ENCODE data around the gene RNF208. TPM values are rescaled to one million over a fixed set of nuclear protein-coding genes. Genes with fewer than 3 reads are reported as not detected.
"Not testable (repeated sequence)": the region's sequence is repeated elsewhere in the genome, so short reads cannot be mapped to it uniquely, and the experiment has no call there.

RNF208 gene
- total RNA-seq, 1 donor from 2014 or later, result 0.77 TPM

- peaks cover 7% of the 10 kb centered on the region for H3K4me1 ChIP-seq
- no peaks in the 10 kb centered on the region for H3K9me3 ChIP-seq (ENCODE audit: low read depth)
- Mint-ChIP-seq H3K4me3 (peak overlapping the region; percentile 38), H3K4me1 (peaks cover 37% of the 10 kb centered on the region), H3K36me3 (peaks cover 14% of the 10 kb centered on the region), H3K27me3 (ENCODE audit: insufficient read depth, low read depth) (no peaks in the 10 kb centered on the region), H3K27ac (no peak overlapping the region), H3K9me3 (no peaks in the 10 kb centered on the region)
- no peak overlapping the region for H3K4me2 ChIP-seq
- peaks cover 31% of the 10 kb centered on the region for H4K20me1 ChIP-seq (ENCODE audit: low read depth)
- DNase-seq (ENCODE audit: low spot score), result peak; percentile 31
- H3K27me3 ChIP-seq, result no peaks in the 10 kb centered on the region
- H3K4me3 ChIP-seq, result no peak overlapping the region
- H3K36me3 ChIP-seq, result no peaks in the 10 kb centered on the region
- no peak overlapping the region for H3K27ac ChIP-seq
- TF ChIP-seq CTCF (IDR thresholded peaks at IDR 0.05) (peak; percentile 6), EZH2 (IDR thresholded peaks at IDR 0.05) (no peak)
- peaks cover 41% of the 10 kb centered on the region for H3F3A ChIP-seq (ENCODE audit: low read depth)
- no peak overlapping the region for H3K9ac ChIP-seq
- H2AFZ ChIP-seq (replicated peaks), result no peak overlapping the region
- peaks cover 24% of the 10 kb centered on the region for H3K79me2 ChIP-seq (ENCODE audit: low read depth)
Measured at GRCh38 chr9:137244486-137245449, 22.7 kb upstream of the RNF208 start.

GRCh38 chr9:137243626-137244485 lies 21.8 kb upstream of the RNF208 start:
- no peak overlapping the region for H2AFZ ChIP-seq (replicated peaks)
- H3K79me2 ChIP-seq (ENCODE audit: low read depth), result peaks cover 33% of the 10 kb centered on the region
- H4K20me1 ChIP-seq (ENCODE audit: low read depth), result peaks cover 38% of the 10 kb centered on the region
- H3K4me2 ChIP-seq, result no peak overlapping the region
- TF ChIP-seq CTCF (IDR thresholded peaks at IDR 0.05), result no peak
- TF ChIP-seq EZH2phosphoT487 (IDR thresholded peaks at IDR 0.05), result no peak
- TF ChIP-seq EZH2 (IDR thresholded peaks at IDR 0.05), result no peak
- no peaks in the 10 kb centered on the region for H3K9me3 ChIP-seq (ENCODE audit: low read depth)
- peaks cover 42% of the 10 kb centered on the region for H3K4me1 Mint-ChIP-seq
- H3K9me3 Mint-ChIP-seq, result no peaks in the 10 kb centered on the region
- peaks cover 14% of the 10 kb centered on the region for H3K36me3 Mint-ChIP-seq
- no peaks in the 10 kb centered on the region for H3K27me3 ChIP-seq
- peak overlapping the region; percentile 92 for H3K4me3 Mint-ChIP-seq
- no peak overlapping the region for H3K9ac ChIP-seq
- H3K27ac Mint-ChIP-seq, result no peak overlapping the region
- no peak overlapping the region for H3K27ac ChIP-seq
- H3K27me3 Mint-ChIP-seq (ENCODE audit: insufficient read depth, low read depth), result no peaks in the 10 kb centered on the region
- peaks cover 43% of the 10 kb centered on the region for H3F3A ChIP-seq (ENCODE audit: low read depth)
- H3K36me3 ChIP-seq, result no peaks in the 10 kb centered on the region
- no peak for DNase-seq (ENCODE audit: low spot score)
- H3K4me3 ChIP-seq, result no peak overlapping the region
- peaks cover 7% of the 10 kb centered on the region for H3K4me1 ChIP-seq

GRCh38 chr9:137243266-137243625 lies 21.2 kb upstream of the RNF208 start:
- H3K9me3 Mint-ChIP-seq; H3K9me3 ChIP-seq (ENCODE audit: low read depth); DNase-seq (ENCODE audit: low spot score); H3K27ac Mint-ChIP-seq; H3K27me3 Mint-ChIP-seq (ENCODE audit: insufficient read depth, low read depth); H3K27me3 ChIP-seq; H3K4me2 ChIP-seq; H3K36me3 ChIP-seq; H3K27ac ChIP-seq; H2AFZ ChIP-seq (replicated peaks); H3K9ac ChIP-seq; H3K4me3 ChIP-seq; H3K4me1 ChIP-seq: not testable (repeated sequence)
- peak overlapping the region; percentile 92 for H3K4me3 Mint-ChIP-seq
- H3K4me1 Mint-ChIP-seq, result peaks cover 45% of the 10 kb centered on the region
- peaks cover 14% of the 10 kb centered on the region for H3K36me3 Mint-ChIP-seq
- H3F3A ChIP-seq (ENCODE audit: low read depth), result peaks cover 47% of the 10 kb centered on the region
- H3K79me2 ChIP-seq (ENCODE audit: low read depth), result peaks cover 36% of the 10 kb centered on the region
- peaks cover 44% of the 10 kb centered on the region for H4K20me1 ChIP-seq (ENCODE audit: low read depth)
